SK-N-SH treated with all-trans-retinoic acid at 6 μM for 48 hours (cell line): ENCODE results near the gene CFAP61.

Source experiments
- ARNTL ChIP-seq: fragments of 450-650 bp; formaldehyde crosslinking; IDR thresholded peaks from 2 replicates; pipeline ENCODE4 v1.5.0; 2020; ENCODE audit warnings: low read depth, mild to moderate bottlenecking, moderate library complexity, borderline replicate concordance
- PATZ1 ChIP-seq: fragments of 250-450 bp; sonication (Bioruptor Pico); IDR thresholded peaks from 2 replicates; pipeline ENCODE4 v1.8.0; 2020; ENCODE audit warnings: mild to moderate bottlenecking, moderate library complexity, borderline replicate concordance
- ZC3H10 ChIP-seq: fragments of 250-450 bp; sonication (Bioruptor Pico); IDR thresholded peaks from 2 replicates; pipeline ENCODE4 v1.5.1; 2021; ENCODE audit warnings: mild to moderate bottlenecking, moderate library complexity
- ZFP30 ChIP-seq: fragments of 450-650 bp; formaldehyde crosslinking; IDR thresholded peaks from 2 replicates; pipeline ENCODE4 v1.5.0; 2022; ENCODE audit warnings: mild to moderate bottlenecking, moderate library complexity
- ZNF70 ChIP-seq: fragments of 450-650 bp; formaldehyde crosslinking; IDR thresholded peaks from 2 replicates; pipeline ENCODE4 v1.5.0; 2020; ENCODE audit warnings: mild to moderate bottlenecking, moderate library complexity
- ZNF8 ChIP-seq: fragments of 450-650 bp; formaldehyde crosslinking; IDR thresholded peaks from 2 replicates; pipeline ENCODE4 v1.5.0; 2020; ENCODE audit warnings: mild to moderate bottlenecking, moderate library complexity

GRCh38 chr20:20344476-20344875 lies 292.1 kb downstream of the CFAP61 start:
- no peak for TF ChIP-seq ZFP30 (CRISPR knock-in tag)
- no peak for TF ChIP-seq PATZ1 (CRISPR knock-in tag)
- TF ChIP-seq ZC3H10 (CRISPR knock-in tag), result no peak
- TF ChIP-seq ZNF8 (CRISPR knock-in tag), result no peak
- TF ChIP-seq ZNF70, result no peak
- no peak for TF ChIP-seq ARNTL (CRISPR knock-in tag)
